NCI-H146 treated with DMSO at 0.1 percent for 48 hours (cell line): Measurements from ENCODE around the gene KIF19.
A peak's percentile ranks its signal among the peaks of the same experiment; 100 is the strongest.
"Not testable (repeated sequence)": the region's sequence is repeated elsewhere in the genome, so short reads cannot be mapped to it uniquely, and the experiment has no call there.

ENCODE experiments used
- DNase-seq: peaks from one replicate; lab custom pipeline; 2025; ENCODE audit not compliant: unreplicated experiment; lab: John Stamatoyannopoulos, UW

KIF19 gene

GRCh38 chr17:74325743-74326379 lies at the start of gene KIF19:
Gene KIF19, plus strand, starts transcription at chr17:74326226. Its CDS starts 124 bp downstream, at chr17:74326350.
- DNase-seq = no peak

GRCh38 chr17:74276541-74277009 lies 49.5 kb upstream of the KIF19 start:
- DNase-seq = no peak

GRCh38 chr17:74277935-74278334 lies 48.1 kb upstream of the KIF19 start:
- no peak for DNase-seq

GRCh38 chr17:74279617-74280016 lies 46.4 kb upstream of the KIF19 start:
- not testable (repeated sequence) for DNase-seq

GRCh38 chr17:74280093-74280513 lies 45.9 kb upstream of the KIF19 start:
- no peak for DNase-seq

GRCh38 chr17:74281799-74282198 lies 44.2 kb upstream of the KIF19 start:
- DNase-seq = no peak

- not testable (repeated sequence) for DNase-seq
These were observed 43.8 kb upstream of the KIF19 start for GRCh38 chr17:74282274-74282586.

GRCh38 chr17:74282587-74283370 lies 43.2 kb upstream of the KIF19 start:
- DNase-seq = no peak

- no peak for DNase-seq
These were observed 42.7 kb upstream of the KIF19 start for GRCh38 chr17:74283371-74283673.

- no peak for DNase-seq
These were observed 38.9 kb upstream of the KIF19 start for GRCh38 chr17:74287031-74287602.

GRCh38 chr17:74288785-74289184 lies 37.2 kb upstream of the KIF19 start:
- DNase-seq = no peak

GRCh38 chr17:74289688-74290087 lies 36.3 kb upstream of the KIF19 start:
- DNase-seq = no peak

GRCh38 chr17:74290340-74290739 lies 35.7 kb upstream of the KIF19 start:
- DNase-seq = no peak

GRCh38 chr17:74292495-74292894 lies 33.5 kb upstream of the KIF19 start:
- no peak for DNase-seq

- no peak for DNase-seq
These were observed 30.1 kb upstream of the KIF19 start for GRCh38 chr17:74295625-74296547.

- DNase-seq = peak; percentile 25
These were observed 29.5 kb upstream of the KIF19 start for GRCh38 chr17:74296548-74296936.

GRCh38 chr17:74297941-74298340 lies 28.1 kb upstream of the KIF19 start:
- DNase-seq = no peak

- no peak for DNase-seq
These were observed 27.2 kb upstream of the KIF19 start for GRCh38 chr17:74298778-74299177.

GRCh38 chr17:74299226-74300009 lies 26.6 kb upstream of the KIF19 start:
- no peak for DNase-seq

- DNase-seq = no peak
These were observed 22.7 kb upstream of the KIF19 start for GRCh38 chr17:74303305-74303704.

GRCh38 chr17:74304184-74304583 lies 21.8 kb upstream of the KIF19 start:
- DNase-seq = no peak
